UCSD-AML1 (cell line): ENCODE results near the gene ARHGAP4.

Experiments
- DNase-seq: peaks from one replicate; lab custom pipeline; 2025; ENCODE audit not compliant: unreplicated experiment; lab: John Stamatoyannopoulos, UW

Gene ARHGAP4

DNA sequence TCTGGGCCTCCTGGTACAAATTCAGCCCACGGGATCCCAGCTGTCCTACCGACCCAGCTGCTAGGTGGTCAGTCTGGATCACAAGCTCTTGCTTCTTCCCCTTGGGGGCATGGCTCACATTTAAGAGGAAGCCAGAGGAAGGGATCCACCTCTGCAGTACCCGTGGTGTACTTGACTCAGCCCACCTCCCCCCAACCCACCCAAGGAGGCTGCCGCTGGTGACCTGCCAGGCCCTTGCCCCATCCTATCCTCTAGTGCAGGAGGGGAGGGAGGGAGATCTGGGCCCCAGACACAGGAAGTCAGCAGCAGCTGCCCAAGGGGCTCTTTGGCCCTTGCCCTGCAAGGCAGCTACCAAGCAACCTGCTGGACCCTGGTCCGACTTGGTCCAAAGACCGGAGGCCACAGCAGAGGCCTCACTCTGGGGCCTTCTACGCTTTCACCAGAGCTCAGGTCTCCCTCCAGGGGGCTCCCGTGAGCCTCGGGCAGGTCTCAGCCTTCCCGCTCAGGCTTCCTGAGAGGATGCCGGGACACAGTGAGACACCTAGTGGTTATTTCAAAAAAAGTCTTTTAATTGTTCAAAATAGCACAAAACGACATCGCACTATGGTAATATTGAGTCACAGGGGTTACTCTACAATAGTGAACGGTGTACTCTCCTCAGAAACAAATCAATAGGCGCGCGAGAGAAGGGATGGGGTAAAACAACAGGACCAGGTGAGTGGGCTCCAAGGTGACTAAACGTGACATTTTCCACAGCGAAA lies 21.1 kb upstream of the ARHGAP4 start:
- peak; percentile 82 for DNase-seq

DNA sequence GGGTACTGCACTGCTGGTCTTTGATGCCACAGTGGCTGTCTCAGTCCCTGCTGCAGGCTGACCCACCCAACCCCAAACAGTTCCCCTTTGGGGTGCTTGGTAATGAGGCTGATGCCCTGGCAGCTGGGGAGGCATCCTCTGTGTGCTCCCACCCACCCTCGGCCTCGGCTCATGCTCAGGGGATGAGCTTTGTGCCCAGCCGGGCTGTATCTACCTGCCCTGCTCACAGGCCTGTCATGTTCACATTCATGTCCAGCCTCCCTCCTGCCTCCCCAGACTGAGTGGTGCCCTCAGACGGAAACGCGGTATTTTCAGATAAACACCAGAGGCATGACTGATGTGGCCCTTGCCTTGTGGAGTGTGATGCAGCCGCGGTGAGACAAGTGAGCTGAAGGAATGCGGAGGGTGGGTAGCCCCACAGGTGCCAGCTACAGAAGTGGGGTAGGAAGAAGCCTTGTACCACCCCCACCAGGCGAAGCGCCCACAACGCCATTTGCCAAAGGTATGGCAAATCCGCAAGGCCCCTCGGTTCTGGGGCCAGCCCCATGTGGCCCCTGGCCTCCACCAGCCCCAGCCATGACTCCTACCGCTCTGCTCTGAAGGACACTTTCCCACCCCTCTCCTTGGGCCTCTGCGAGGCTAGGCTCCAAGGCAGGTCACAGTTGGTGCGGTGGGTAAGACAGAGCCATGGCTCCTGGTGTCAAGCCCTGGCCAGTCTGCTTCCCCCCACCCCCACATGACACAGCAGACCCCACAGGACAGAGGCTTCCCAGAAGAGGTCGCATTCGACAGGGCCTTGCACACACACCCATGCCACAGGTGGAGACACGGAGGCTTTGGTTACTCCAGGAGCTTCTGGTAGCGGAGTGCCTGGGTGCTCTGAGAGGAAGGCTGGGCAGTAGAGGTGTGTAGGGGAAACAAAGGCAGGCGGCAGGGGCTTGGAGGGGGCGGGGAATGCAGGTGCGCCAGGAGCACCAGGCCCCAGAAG lies 20.2 kb upstream of the ARHGAP4 start:
- DNase-seq = no peak

DNA sequence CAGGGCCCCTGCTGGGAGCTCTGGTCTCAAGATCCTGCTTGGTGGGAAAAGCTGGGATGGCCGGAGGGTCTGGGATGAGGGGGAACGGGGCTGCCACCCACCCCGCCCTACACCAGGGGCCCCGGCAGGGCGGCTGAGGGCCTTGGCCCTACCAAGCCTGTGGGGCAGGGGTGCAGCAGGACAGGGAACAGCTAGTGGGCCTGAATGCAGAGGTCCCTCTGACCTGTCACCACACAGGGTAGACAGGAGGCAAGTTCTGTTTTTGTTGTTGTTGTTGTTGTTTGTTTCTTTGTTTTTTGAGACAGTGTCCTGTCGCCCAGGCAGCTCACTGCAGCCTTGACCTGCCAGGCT lies 18.7 kb upstream of the ARHGAP4 start:
- no peak for DNase-seq

DNA sequence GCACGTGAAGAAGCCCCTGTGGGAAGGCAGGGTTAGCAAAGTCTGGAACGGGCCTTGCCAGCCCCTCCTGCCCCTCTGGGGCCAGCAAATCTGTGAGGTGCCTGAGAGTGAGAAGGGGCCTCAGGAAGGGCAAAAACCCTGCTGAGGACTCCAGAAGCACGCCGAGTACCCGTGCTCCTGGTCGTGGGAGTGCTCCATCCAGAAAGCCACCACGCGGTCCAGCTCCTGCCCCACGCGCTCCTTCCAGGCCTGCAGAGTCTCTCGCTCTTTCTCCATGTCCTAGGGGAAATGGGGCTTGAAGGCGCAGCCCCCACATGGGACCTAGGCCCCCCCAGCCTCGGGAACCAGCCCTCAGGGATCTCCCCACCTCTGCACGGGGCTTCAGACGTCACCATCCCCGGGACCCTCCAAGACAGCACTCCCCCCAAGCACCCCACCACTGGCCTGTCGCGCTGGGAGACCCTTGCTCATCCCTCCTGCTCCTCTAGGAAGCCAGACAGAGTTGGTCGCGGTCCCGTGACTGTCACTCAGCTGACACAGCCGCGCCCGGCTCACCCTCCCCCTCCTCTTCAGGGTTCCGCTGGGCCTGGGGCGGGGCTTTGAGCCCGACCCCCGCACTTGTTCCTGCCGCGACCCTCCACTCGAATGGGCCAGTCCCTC lies 18.2 kb upstream of the ARHGAP4 start, which contains the start of gene RENBP:
Gene RENBP, minus strand, starts transcription at position 504 of the 660 bp plus-strand sequence. Its CDS starts 33 bp downstream, at position 471.
- DNase-seq = peak; percentile 46

DNA sequence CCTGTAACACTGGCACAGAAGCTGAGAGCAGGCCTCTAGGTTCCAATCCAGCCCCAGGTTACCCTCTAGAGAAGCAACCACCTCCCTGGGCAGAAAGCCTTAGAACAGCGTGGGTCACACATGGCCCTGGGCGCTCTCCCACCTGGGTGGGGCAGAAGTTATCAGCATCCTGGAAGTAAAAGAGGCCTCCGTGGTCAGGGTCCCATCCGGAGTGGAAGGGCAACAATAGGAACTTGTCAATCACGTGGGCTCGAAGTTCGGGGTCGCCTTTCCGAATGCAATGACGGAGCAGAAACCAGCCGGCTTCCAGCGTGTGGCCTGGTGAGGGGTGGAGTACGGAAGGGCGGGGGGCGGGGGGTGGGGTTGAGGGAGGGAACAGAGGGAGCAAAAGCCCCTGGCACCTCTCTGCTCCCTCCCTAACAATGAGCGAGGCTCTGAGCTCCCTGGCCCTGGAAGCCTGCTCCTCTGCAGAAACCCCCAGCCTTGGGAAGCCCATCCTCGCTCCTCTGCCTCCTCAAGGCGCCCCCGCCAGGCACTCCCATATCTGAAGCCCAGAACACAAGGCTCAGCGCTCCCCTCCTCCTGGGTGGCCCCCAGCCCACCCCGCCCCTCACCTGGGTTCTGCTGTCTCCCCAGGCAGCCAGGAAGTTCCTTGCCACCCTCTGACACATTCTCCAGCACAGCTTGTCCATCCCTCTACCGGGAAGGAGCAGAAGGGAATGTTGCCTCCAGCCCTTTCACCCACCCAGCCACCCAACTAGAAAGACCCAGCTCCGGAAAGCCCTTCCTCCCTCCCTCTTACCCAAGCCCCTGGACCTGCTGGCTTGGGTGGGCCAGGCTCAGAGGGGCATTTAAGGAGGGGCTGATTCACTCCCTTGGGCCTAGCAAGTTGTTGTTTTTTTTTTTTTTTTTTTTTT lies 15.5 kb upstream of the ARHGAP4 start:
- peak; percentile 62 for DNase-seq

DNA sequence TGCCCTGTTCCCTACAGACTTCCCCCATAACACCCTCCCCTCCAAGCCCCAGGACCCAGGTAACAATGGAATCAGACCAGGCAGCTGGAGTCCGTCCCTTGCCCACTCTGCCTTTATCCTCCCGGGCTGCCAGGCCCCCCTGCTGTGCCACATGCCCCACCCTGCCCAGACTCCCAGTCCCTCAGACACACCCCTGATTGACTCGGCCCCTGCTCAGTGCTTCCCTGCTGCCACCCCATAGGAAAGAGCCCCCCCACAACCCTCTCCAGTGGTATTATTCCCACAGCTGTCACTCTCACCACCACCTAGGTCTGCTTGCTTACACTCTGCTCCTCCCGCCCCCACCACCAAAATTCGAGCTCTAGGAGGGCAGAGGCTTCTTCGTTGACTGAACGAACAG lies 13.5 kb upstream of the ARHGAP4 start:
- DNase-seq = no peak

DNA sequence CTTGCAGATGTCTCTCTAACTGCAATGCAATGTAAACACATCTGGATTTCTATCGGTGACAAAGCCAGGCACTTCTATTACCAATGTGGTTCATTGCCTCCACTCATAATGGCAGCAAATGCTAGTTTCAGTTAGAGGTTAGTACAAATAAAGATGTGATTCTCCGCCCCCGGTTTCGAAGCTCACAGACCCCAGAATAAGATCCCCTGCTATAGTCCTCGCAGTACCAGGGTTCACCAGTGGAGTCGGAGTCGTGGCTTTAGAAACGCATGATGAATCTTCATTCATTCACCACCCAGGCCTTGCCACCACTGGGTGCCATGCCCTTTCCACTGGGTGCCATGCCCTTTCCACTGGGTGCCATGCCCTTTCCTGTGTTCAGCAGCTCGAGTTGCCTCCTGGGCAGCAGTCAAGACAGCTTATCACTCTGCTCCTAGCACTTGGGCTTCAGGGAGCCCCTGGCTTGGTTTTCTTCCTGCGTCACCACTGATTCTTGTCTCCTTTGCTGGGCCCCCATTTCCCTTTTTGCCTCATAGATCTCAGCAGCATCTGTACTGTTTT lies 12.2 kb upstream of the ARHGAP4 start:
- no peak for DNase-seq

DNA sequence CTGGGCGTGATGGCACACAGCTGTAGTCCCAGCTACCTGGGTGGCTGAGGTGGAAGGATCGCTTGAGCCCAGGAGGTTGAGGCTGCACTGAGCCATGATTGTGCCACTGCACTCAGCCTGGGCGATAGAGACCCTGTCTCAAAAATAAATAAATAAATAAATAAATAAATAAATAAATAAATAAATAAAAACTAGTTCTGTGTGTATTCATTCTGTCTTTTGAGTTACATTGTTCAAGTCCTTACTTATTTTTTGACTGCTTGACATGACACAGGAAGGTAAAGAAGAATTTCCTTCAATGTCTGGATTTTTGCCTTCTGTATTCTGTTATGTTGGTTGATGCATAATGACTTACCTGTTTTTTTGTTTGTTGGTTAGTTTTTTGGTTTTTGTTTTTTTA lies 11.0 kb upstream of the ARHGAP4 start:
- DNase-seq = no peak

DNA sequence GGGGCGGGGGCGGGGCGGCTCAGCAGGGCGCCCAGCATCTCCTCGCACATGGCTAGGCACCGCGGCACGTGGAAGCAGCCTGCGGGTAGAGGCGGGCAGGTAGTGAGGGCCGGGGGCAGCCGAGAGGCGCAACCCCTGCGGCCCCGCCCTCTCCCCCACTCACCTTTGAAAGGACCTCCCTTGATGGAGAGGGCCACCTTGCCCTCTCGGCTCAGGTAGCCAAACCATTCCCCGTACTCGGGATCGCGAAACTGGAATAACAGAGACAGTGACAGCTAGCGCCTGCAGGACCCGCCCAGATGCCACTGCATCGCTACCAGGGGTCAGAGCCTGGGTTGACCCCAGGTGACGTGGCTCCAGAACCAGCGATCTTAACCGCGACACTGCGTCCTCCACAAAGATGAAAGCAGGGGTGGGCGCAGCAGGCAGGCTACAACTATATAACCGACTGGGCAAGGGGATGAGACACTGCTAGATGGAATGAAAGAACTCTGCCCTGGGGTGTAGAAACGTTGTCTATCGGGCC lies 9.3 kb upstream of the ARHGAP4 start:
- no peak for DNase-seq

DNA sequence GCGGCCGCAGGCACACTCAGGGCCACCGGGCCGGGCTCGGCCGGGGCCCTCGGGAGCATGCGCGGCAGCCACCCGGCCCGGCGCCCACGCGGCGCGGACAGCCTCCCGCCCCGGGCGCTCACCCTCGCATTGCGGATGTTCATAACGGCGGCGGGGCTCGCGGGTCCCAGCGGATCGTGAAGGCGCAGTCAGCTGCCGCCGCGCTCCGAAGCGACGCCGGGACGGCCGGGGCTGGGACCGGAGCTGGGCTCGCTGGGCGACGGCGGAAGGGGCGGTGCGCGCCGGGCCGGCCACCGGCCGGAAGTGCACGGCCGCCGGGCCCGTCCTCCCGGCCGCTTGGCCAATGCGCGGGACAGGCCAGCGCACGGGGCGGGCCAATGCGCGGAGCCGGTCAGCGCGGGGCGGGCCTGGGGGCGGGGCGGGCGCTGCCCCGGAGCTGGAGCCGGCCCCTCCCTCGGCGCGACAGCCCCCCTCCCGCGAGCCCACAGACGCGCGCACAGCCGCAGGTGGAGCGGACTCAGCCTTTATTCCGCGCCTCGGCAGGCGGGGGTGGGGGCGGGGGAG lies 8.8 kb upstream of the ARHGAP4 start, which contains the start of gene NAA10:
Gene NAA10, minus strand, starts transcription at position 276 of the 564 bp plus-strand sequence. Its CDS starts 133 bp downstream, at position 143.
- peak; percentile 80 for DNase-seq

DNA sequence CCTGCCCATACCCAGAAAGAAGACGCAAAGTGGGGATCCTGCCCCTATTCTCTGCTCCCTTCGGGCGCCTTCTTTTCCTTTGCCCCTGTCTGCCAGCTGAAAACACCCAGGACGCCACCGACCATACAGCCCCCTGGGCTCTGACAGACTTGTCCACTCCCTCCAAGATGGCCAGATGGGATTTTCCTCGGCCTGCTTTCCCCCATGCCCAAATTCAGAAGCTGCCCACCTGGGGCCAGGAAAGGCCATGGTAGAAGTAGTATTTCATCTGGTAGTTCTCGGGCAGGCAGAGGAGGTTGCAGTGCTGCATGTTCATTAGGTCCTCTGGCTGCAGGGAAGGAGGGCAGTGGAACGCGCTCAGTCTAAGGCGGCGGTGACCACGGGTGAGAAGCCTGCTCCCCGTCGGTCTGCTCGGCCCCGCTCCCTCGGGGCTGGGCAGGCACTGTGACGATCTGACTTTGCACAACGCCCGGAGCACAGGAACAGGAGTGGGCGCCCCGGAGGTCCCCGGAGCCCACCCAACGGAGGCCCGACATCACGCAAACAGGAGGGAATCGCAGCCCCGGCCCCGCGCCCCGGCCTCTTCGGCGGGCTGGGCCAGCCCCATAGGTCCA lies 8.2 kb upstream of the ARHGAP4 start:
- DNase-seq = no peak

DNA sequence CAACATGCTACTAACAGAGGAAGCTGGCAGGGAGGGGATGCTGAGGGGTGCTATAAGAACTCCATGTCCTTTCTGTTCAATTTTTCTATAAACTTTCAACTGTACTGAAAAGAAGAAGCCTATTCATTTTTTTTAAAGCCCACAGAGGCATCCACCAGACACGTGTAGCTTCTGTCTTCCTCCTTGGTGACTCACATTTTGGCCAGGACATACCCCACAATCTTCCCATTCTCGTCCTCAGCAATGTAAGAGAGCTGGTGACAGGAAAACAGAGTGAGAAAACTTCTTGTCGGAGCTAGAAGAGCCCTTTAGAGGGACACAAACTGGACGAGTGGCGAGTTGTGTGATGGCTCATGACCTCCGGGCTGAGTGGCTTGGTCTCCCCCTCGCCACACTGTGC lies 7.7 kb upstream of the ARHGAP4 start:
- DNase-seq = no peak

DNA sequence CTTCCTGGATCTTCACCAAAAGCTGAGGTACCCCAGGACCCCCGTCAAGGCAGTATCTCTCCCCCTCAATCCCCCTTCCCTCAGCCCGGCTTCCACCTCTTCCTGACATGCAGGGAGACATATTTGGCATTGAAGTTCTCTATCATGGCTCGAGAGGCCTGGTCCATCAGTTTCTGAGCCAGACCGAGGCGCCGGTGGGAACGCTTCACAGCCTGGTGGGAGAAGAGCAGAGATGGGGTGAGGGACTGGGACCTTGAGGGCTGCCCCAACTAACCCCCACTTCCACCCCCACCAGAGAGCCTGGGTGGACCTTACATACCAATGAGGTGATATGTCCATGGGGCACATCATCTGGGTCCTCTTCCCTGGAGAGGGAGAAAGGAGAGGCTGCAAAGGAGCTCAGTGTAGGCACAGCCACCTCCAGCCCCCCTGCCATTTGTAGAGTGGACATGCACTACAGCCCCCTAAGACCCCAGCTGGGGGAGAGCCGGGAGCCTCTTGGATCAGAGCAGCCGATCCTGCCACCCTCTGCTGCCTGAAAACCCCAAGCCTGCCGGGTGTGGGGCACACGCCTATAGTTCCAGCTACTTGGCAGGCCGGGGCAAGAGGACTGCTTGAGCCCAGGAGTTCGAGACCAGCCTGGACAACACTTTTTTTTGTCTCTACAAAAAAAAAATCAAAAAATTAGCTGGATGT lies 6.3 kb upstream of the ARHGAP4 start:
- DNase-seq = no peak

DNA sequence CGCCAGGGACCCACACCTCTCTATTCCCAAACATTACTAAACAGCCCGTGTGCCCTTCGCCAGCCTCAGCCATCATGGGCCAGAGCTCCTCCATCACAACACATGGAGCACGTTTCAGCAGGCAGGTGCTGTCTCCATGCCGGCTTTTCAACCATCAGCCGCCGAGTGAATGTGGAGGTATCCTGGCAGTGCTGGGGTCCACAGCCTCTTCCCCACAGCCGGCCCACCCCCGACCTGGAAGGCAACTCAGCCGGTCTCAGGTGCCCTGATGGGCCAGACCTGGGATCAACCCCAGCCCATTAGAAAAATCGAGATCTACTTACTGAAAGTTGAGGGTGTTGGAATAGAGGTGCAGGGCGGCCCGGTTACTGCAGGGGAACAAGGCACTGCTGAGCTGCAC lies 5.7 kb upstream of the ARHGAP4 start:
- no peak for DNase-seq

DNA sequence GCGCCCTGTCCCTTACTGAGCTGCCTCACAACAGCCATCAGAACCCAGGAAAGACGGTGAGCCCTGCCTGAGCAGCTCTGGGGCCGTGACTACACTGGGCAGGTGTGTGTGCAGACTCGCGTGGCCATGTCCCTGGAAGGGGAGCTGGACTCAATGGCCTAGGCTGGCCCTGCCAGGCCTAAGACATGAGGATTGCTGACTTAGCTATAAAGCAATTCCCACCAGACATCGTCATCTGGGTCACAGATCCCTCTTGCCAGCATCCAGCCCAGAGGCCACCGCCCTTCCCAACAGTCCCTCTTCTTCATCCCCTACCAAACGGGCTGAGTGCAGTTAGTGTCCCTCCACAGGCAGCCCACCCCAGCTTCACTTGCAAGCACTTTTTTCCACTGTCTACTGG lies 5.1 kb upstream of the ARHGAP4 start:
- DNase-seq = no peak

DNA sequence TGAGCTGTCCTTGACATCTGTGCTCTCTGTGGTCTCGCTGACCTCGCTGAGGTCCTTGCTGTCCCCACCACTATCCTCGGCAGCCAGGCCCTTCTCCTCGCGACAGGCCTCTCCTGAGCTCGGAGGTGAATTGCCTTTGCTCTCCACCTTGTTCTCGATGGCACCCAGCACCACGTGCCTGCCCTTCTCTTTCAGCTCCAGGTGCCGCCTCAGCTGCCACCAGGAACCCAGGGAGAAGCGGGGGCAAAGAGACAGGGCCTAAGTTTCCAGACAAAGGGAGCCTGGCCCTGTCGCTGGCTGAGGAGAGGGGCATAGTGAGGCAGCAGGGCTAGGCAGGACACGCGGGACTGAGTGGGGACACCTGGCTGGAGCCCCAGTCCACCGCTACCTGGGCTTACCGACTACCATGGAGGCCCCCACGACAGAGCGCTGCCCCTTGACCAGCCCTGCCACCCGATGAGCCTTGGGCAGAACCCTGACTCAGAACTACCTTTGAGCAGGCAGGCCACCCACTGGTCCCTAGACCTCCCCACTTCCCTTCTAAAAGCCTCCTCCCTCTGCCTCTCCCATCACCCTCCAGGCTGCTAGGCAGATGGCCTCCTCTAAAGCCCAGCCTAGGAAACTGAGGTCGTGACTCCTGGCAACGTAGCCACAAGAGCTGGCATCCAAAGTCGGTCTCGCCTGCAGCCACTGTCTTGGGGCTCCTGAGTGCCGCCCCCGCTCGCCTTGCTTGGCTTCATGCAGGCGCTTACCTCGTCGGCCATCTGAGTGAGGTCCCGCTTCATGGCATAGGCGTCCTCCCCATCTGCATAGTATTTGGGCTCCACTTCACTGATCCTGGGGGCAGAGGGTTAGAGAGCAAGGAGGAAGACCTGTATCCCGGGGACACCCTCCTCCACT lies 4.2 kb upstream of the ARHGAP4 start:
- no peak for DNase-seq

DNA sequence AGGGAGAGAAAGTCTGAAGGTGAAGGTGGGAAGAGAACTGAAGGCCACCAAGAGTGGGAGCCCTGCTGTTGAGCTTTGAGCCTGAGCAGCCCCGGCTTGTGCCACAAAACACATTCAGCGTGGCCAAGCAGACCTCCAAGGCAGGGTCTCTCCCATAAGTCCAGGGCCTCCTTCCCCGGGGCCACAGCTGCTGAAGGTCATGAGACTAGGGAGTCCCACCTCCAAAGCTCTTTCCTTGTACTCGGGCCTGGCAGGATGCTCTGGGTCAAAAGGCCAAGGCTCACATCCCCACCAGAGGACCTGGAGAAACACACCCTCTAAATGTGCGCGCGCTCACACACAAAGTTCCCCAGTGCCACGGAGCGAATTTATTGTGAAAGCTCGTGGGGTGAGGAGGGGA lies 3.5 kb upstream of the ARHGAP4 start:
- DNase-seq = no peak
